B cell (primary cell): ENCODE results near the gene BHLHA9. TPM values are rescaled to one million over a fixed set of nuclear protein-coding genes. Genes with fewer than 3 reads are reported as not detected.

Experiments
- ATAC-seq: fragments of 200-7000 bp; cut with Tn5 transposase; one replicate; pipeline ENCODE4 v1.10.0; 2021; ENCODE audit warnings: low read depth, mild to moderate bottlenecking, moderate number of reproducible peaks, moderate library complexity
- CTCF ChIA-PET: fragments of 350-600 bp; sonication (Branson Sonifier 250); formaldehyde crosslinking; loops from one replicate; lab custom pipeline; 2021; ENCODE audit warnings: antibody characterized with exemption, inconsistent platforms; lab: Charles Lee
- POLR2A ChIA-PET: fragments of 350-600 bp; sonication (Branson Sonifier 250); formaldehyde crosslinking; loops from one replicate; lab custom pipeline; 2021; ENCODE audit warnings: antibody characterized with exemption; lab: Charles Lee
- DNase-seq: peaks from one replicate; pipeline ENCODE4 v3.0.0; 2013
- H2AFZ ChIP-seq: 2 replicates; pipeline ENCODE4 v1.6.1; 2012; ENCODE audit warnings: mild to moderate bottlenecking, low read depth, low read length; ENCODE audit not compliant: insufficient read depth, poor library complexity, severe bottlenecking
- H3K27ac ChIP-seq, 2 donors: 1 replicate in 1 of 2; 2 replicates in 1 of 2; pipeline ENCODE4 v1.5.1; 2012 to 2013; ENCODE audit warnings: low read length in 2 of 2, mild to moderate bottlenecking in 2 of 2, moderate library complexity in 1 of 2
- H3K27me3 ChIP-seq, 4 experiments: fragments of 200-600 bp in 1 of 4; sonication (generic) in 1 of 4; replicated peaks in 1 of 4; 1 replicate in 2 of 4; 2 replicates in 2 of 4; pipeline versions ENCODE4 v1.6.1 to v1.7.0; 2013 to 2016; ENCODE audit warnings: low read length in 3 of 4, mild to moderate bottlenecking in 2 of 4, mixed read lengths in 1 of 4, moderate library complexity in 1 of 4; ENCODE audit not compliant: insufficient read depth in 4 of 4, control insufficient read depth in 3 of 4; ENCODE audit errors: control extremely low read depth in 1 of 4
- H3K36me3 ChIP-seq, 2 experiments: replicated peaks in 1 of 2; 1 replicate in 1 of 2; 2 replicates in 1 of 2; pipeline versions ENCODE4 v1.6.1 to v1.7.1; 2013; ENCODE audit warnings: low read length in 1 of 2; ENCODE audit not compliant: insufficient read depth in 2 of 2, control insufficient read depth in 1 of 2; ENCODE audit errors: control extremely low read depth in 1 of 2, extremely low read depth in 1 of 2
- H3K4me1 ChIP-seq, 2 donors: fragments of 200-600 bp in 1 of 2; sonication (generic) in 1 of 2; 1 replicate in 1 of 2; 2 replicates in 1 of 2; pipeline versions ENCODE4 v1.5.1 to v1.6.1; 2013 to 2017; ENCODE audit warnings: low read length in 2 of 2; ENCODE audit not compliant: control insufficient read depth in 2 of 2, insufficient read depth in 2 of 2
- H3K4me2 ChIP-seq: replicated peaks from 2 replicates; pipeline ENCODE3; 2012; ENCODE audit warnings: mild to moderate bottlenecking, low read depth, low read length; ENCODE audit not compliant: poor library complexity, severe bottlenecking
- H3K4me3 ChIP-seq, 5 experiments: fragments of 200-600 bp in 1 of 5; sonication (generic) in 1 of 5; 1 replicate in 3 of 5; 2 replicates in 2 of 5; pipeline versions ENCODE4 v1.5.1 to v1.7.0; 2011 to 2016; ENCODE audit warnings: low read length in 4 of 5, mild to moderate bottlenecking in 4 of 5, low read depth in 2 of 5, control low read depth in 1 of 5, moderate library complexity in 1 of 5; ENCODE audit not compliant: insufficient read depth in 1 of 5; ENCODE audit errors: control extremely low read depth in 1 of 5, extremely low read depth in 1 of 5
- H3K79me2 ChIP-seq: fragments of 200-600 bp; sonication (generic); one replicate; pipeline ENCODE4 v1.6.0; 2016; ENCODE audit warnings: low read length; ENCODE audit not compliant: control insufficient read depth, insufficient read depth
- H3K9ac ChIP-seq: fragments of 200-600 bp; sonication (generic); 2 replicates; pipeline ENCODE4 v1.6.1; 2017; ENCODE audit warnings: mild to moderate bottlenecking, low read length, moderate library complexity
- H3K9me3 ChIP-seq, 3 donors: one replicate each; pipeline versions ENCODE4 v1.6.1 to v1.7.1; 2013; ENCODE audit warnings: low read length in 2 of 3; ENCODE audit not compliant: control insufficient read depth in 2 of 3, insufficient read depth in 1 of 3; ENCODE audit errors: control extremely low read depth in 1 of 3
- H4K20me1 ChIP-seq: 2 replicates; pipeline ENCODE4 v1.6.0; 2012; ENCODE audit warnings: mild to moderate bottlenecking, low read length; ENCODE audit not compliant: insufficient read depth, control insufficient read depth, poor library complexity, severe bottlenecking
- H3K27ac Mint-ChIP-seq: one replicate; pipeline ENCODE4 v1.8.0; 2021; ENCODE audit warnings: mixed read lengths
- H3K27me3 Mint-ChIP-seq: one replicate; pipeline ENCODE4 v1.8.0; 2021; ENCODE audit warnings: mixed read lengths
- H3K4me1 Mint-ChIP-seq: one replicate; pipeline ENCODE4 v1.8.0; 2021; ENCODE audit warnings: mixed read lengths
- H3K4me3 Mint-ChIP-seq: one replicate; pipeline ENCODE4 v1.8.0; 2021; ENCODE audit warnings: mixed read lengths
- H3K9me3 Mint-ChIP-seq: one replicate; pipeline ENCODE4 v1.8.0; 2022; ENCODE audit warnings: mixed read lengths; ENCODE audit not compliant: insufficient read depth
- CTCF ChIP-seq: fragments of 200-600 bp; IDR thresholded peaks from one replicate; pipeline ENCODE4 v1.8.0; 2022; ENCODE audit warnings: antibody characterized with exemption, mild to moderate bottlenecking
- EZH2 ChIP-seq: IDR thresholded peaks from 2 replicates; pipeline ENCODE4 v1.6.1; 2012; ENCODE audit warnings: borderline replicate concordance, low read depth, mild to moderate bottlenecking, moderate library complexity, low read length; ENCODE audit not compliant: insufficient read depth, poor library complexity, severe bottlenecking
- WGBS: methylation state at CpG from one replicate; pipeline ENCODE4 v1.1.5; 2013; ENCODE audit warnings: missing lambda C conversion rate; ENCODE audit not compliant: insufficient coverage; 5-methylcytosine and 5-hydroxymethylcytosine counted together
- intact Hi-C: fragments of 100-400 bp; cut with micrococcal nuclease; formaldehyde crosslinking; loops from one replicate; pipeline ENCODE4 v1.10.0; 2022
- polyA plus RNA-seq: library from polyadenylated mRNA; depleted of rRNA; stranded (reverse); fragments of >200 nt; gene quantifications from 2 replicates; pipeline ENCODE4 v1.2.3, GENCODE V29; 2012
- total RNA-seq, 2 donors: library from RNA; stranded (reverse); fragments of 120-200 nt in 1 of 2; gene quantifications; 1 replicate in 1 of 2; 2 replicates in 1 of 2; pipeline versions ENCODE4 v1.2.3 to v1.2.4, GENCODE V29; 2013 to 2022

BHLHA9 gene
- total and polyA plus RNA-seq, 2 donors (not counting 1 experiment from before 2014, with no cell fraction given) = not detected

GRCh38 chr17:1267471-1267943 lies 2.7 kb upstream of the BHLHA9 start:
- Mint-ChIP-seq H3K4me1 (peaks cover 12% of the 10 kb centered on the region), H3K9me3 (no peaks in the 10 kb centered on the region), H3K27me3 (peaks cover 7% of the 10 kb centered on the region), H3K27ac (peak overlapping the region; percentile 59), H3K4me3 (peak overlapping the region; percentile 86)
- H4K20me1 ChIP-seq = no peaks in the 10 kb centered on the region
- TF ChIP-seq CTCF (no peak), EZH2 (no peak)
- no peaks in the 10 kb centered on the region for H3K79me2 ChIP-seq
- peak overlapping the region; percentile 89 for H3K4me2 ChIP-seq
- ATAC-seq (no peak), DNase-seq (no peak)
- WGBS = 7% methylated on average over 17 of the region's 17 CpGs
- no peaks in the 10 kb centered on the region for H3K36me3 ChIP-seq
- H3K9ac ChIP-seq = peak overlapping the region; percentile 81
- peak overlapping the region; percentile 93 for H2AFZ ChIP-seq
- H3K9me3 ChIP-seq = peaks cover 0 to 3% (median 0%) of the 10 kb centered on the region in 3 donors
- peaks cover 8 to 10% of the 10 kb centered on the region in 2 donors for H3K4me1 ChIP-seq
- H3K27ac ChIP-seq = peak overlapping the region; percentile 69 to 79
- CTCF ChIA-PET = interaction anchor here (0.7 to 2.0 kb wide), 7 partner anchors 8 to 248 kb away, joined by 3 to 9 read pairs (median 4); no protein-coding TSS in a partner anchor
- H3K4me3 ChIP-seq = peak overlapping the region; percentile 30 to 92 (median 79)
- intact Hi-C loops = no loop called here
- POLR2A ChIA-PET = interaction anchor here (0.5 to 0.7 kb wide), 5 partner anchors 8 to 207 kb away, joined by 3 to 8 read pairs (median 4); no protein-coding TSS in a partner anchor
- H3K27me3 ChIP-seq = peaks cover 0 to 22% (median 5%) of the 10 kb centered on the region in 4 experiments

- Histone ChIP-seq H2AFZ (no peak overlapping the region), H3K9me3 (peaks cover 0 to 3% (median 0%) of the 10 kb centered on the region in 3 donors), H3K27ac (no peak overlapping the region), H3K27me3 (peaks cover 0 to 22% (median 5%) of the 10 kb centered on the region in 4 experiments), H4K20me1 (no peaks in the 10 kb centered on the region), H3K4me1 (peaks cover 17 to 20% of the 10 kb centered on the region in 2 donors), H3K4me2 (no peak overlapping the region), H3K79me2 (no peaks in the 10 kb centered on the region), H3K9ac (no peak overlapping the region), H3K4me3 (no peak overlapping the region), H3K36me3 (no peaks in the 10 kb centered on the region)
- Mint-ChIP-seq H3K27me3 (peaks cover 16% of the 10 kb centered on the region), H3K4me1 (peaks cover 27% of the 10 kb centered on the region), H3K9me3 (no peaks in the 10 kb centered on the region), H3K27ac (no peak overlapping the region), H3K4me3 (no peak overlapping the region)
- ATAC-seq (no peak), DNase-seq (no peak)
- intact Hi-C loops = no loop called here
- POLR2A ChIA-PET = interaction anchor here (0.5 kb wide), 1 partner anchor 23 kb away, joined by 6 read pairs; no protein-coding TSS in a partner anchor
- CTCF ChIA-PET = interaction anchor here (0.6 to 2.0 kb wide), 3 partner anchors 11 to 95 kb away, joined by 3 to 7 read pairs (median 5); no protein-coding TSS in a partner anchor
- TF ChIP-seq EZH2 (no peak), CTCF (no peak)
- WGBS = 14% methylated on average over 42 of the region's 42 CpGs
Measured at GRCh38 chr17:1271030-1271423, 783 bp downstream of the BHLHA9 start.
